Measurements from ENCODE around the gene SLC4A4. TPM values are rescaled to one million over a fixed set of nuclear protein-coding genes. Genes with fewer than 3 reads are reported as not detected.

The SLC4A4 gene
- total and polyA plus RNA-seq, 9 donors = 0.23 to 8.3 (median 1.4) TPM

DNA sequence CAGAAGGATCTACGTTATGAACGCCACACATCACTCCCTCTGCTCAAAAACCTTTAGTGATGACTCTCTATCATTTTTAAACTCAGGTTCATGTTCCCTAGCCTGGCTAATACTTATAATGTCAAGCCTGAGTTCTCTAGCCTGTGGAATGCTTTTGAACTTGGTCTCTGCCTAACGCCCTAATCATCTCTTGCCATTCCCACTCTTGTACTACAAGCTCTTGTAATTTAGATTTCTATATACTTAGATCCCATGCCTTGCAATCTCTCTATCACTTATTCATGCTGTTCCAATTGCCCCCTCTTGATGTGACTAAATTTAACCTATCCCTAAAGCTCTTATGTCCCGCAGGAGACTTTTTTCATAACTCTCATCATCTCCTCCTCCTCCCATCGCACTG, 40.3 kb downstream of the SLC4A4 start:
- no peak for DNase-seq
- no peaks in the 10 kb centered on the region for H3K27me3 ChIP-seq
- WGBS, 3 donors = 87 to 94% (median 89%) methylated on average over 5 of the region's 5 CpGs
- intact Hi-C loops (cut with DNase I) = no loop called here
- H3K36me3 ChIP-seq = no peaks in the 10 kb centered on the region
- H3K4me3 ChIP-seq = no peak overlapping the region
- no peaks in the 10 kb centered on the region for H3K4me1 ChIP-seq (ENCODE audit: insufficient read depth)
- no peak overlapping the region for H3K27ac ChIP-seq
- TF ChIP-seq EP300 (IDR thresholded peaks at IDR 0.05) (no peak), POLR2A (IDR thresholded peaks at IDR 0.05) (no peak)
- TF ChIP-seq, protein P1, sequence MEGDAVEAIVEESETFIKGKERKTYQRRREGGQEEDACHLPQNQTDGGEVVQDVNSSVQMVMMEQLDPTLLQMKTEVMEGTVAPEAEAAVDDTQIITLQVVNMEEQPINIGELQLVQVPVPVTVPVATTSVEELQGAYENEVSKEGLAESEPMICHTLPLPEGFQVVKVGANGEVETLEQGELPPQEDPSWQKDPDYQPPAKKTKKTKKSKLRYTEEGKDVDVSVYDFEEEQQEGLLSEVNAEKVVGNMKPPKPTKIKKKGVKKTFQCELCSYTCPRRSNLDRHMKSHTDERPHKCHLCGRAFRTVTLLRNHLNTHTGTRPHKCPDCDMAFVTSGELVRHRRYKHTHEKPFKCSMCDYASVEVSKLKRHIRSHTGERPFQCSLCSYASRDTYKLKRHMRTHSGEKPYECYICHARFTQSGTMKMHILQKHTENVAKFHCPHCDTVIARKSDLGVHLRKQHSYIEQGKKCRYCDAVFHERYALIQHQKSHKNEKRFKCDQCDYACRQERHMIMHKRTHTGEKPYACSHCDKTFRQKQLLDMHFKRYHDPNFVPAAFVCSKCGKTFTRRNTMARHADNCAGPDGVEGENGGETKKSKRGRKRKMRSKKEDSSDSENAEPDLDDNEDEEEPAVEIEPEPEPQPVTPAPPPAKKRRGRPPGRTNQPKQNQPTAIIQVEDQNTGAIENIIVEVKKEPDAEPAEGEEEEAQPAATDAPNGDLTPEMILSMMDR (IDR thresholded peaks at IDR 0.05) = no peak
- H3K9me3 ChIP-seq = no peaks in the 10 kb centered on the region

DNA sequence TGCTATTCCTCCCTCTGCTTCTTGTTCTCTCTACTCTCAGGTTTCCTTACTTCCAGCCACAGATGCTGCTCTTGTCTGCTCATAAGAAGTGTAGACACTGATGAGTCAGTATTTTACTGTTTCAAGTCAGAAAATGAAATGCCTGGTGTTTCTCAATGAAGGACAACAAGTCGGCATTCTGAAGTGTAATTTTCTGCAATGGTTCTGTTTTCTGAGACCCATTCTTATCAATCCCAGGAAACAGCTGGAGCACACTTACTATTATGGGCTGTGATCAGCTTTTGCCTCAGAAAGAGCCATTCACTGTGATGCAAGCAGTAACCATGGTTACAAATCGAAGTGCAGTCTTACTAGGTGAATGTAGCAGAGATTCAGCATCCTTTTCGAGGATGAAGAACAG, 42.0 kb downstream of the SLC4A4 start:
- Histone ChIP-seq H3K27ac (no peak overlapping the region), H3K36me3 (no peaks in the 10 kb centered on the region), H3K4me1 (ENCODE audit: insufficient read depth) (no peaks in the 10 kb centered on the region), H3K27me3 (no peaks in the 10 kb centered on the region), H3K4me3 (no peak overlapping the region), H3K9me3 (no peaks in the 10 kb centered on the region)
- intact Hi-C loops (cut with DNase I) = no loop called here
- DNase-seq = no peak
- TF ChIP-seq, protein P1 (IDR thresholded peaks at IDR 0.05) = no peak
- no peak for TF ChIP-seq POLR2A (IDR thresholded peaks at IDR 0.05)
- TF ChIP-seq EP300 (IDR thresholded peaks at IDR 0.05) = no peak
- WGBS, 3 donors = 66 to 81% (median 71%) methylated on average over 3 of the region's 3 CpGs

DNA sequence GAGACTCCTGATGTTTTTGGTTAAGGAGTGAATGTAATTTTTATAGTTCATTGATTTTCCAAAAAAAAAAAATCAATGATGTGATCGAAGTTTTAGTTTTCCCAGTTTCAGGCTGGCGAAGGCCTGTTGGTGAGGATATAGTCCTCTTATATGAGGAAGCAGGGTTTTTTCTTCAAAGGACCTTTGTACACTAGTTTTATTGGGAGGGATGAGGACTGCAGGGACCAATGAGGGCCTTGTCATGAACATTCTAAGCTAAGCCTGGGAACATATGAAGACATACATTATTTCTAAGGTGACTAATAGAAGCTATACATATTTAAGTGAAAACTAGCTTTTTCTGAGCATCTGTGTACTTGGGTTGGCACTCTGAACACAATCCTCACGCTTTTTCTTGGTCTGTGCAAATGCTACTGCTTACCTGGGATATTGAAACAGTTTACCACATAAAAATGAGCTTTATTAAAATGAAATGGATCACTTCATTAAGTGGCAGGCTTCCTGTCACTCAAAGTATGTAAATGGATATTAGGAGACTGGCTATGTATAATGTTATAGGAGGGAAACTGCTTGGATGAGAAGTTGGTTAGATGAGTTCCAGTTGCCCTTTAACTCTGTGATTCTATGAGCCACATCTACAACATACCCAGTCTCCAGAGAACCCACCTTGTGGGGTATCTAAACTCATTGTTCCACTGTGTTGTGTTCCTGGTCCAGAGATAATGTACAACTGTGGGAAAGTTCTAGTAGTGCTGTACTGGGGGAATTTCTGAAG, 43.5 kb downstream of the SLC4A4 start:
- TF ChIP-seq EP300 (IDR thresholded peaks at IDR 0.05) (no peak), POLR2A (IDR thresholded peaks at IDR 0.05) (no peak)
- TF ChIP-seq, protein P1 (IDR thresholded peaks at IDR 0.05) = no peak
- no peaks in the 10 kb centered on the region for H3K4me1 ChIP-seq (ENCODE audit: insufficient read depth)
- no peak for DNase-seq
- H3K36me3 ChIP-seq = no peaks in the 10 kb centered on the region
- no peak overlapping the region for H3K4me3 ChIP-seq
- H3K9me3 ChIP-seq = no peaks in the 10 kb centered on the region
- intact Hi-C loops (cut with DNase I) = loop anchor here in 1 of 4 donors (2.0 kb wide), 1 partner anchor 22 kb away; no protein-coding TSS in a partner anchor
- no peaks in the 10 kb centered on the region for H3K27me3 ChIP-seq
- H3K27ac ChIP-seq = no peak overlapping the region
- WGBS, 3 donors = 93 to 99% (median 94%) methylated on average over 3 of the region's 3 CpGs

DNA sequence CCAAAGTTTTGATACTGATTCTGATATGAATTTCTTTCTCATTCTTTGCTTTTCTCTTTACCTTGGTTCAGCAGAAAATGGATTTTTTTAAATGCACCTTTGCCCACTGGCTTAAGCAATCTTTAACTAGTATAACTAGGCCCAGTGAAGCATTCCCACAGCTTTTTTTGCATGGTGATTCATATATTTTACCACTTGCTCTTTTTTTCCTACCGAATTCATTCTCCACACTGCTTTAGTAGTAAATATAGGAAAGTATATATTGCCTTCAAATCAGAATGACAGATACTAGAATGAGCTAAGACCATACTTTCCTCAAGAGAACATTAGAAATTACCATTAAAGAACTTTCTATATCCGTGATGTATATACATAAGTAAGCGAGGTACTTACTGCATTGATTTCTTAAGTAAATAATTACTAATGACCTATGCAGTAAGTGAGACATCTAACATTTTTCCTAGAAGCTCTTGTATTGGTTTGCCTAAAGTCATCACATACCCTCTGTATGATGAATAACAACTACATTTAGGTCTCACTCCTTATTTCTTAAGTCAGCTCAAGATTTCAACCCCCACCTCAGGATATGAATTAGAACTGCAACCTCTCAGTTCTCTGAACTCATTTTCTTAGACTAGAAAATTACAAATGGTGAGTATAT, 44.2 kb downstream of the SLC4A4 start:
- H3K4me1 ChIP-seq (ENCODE audit: insufficient read depth) = no peaks in the 10 kb centered on the region
- no peaks in the 10 kb centered on the region for H3K36me3 ChIP-seq
- TF ChIP-seq EP300 (IDR thresholded peaks at IDR 0.05) (no peak), POLR2A (IDR thresholded peaks at IDR 0.05) (no peak)
- TF ChIP-seq, protein P1 (IDR thresholded peaks at IDR 0.05) = no peak
- 94 to 98% (median 94%) methylated on average over 3 of the region's 3 CpGs for WGBS, 3 donors
- no peak for DNase-seq
- no peaks in the 10 kb centered on the region for H3K27me3 ChIP-seq
- no peak overlapping the region for H3K27ac ChIP-seq
- H3K9me3 ChIP-seq = no peaks in the 10 kb centered on the region
- no peak overlapping the region for H3K4me3 ChIP-seq
- intact Hi-C loops (cut with DNase I) = loop anchor here in 1 of 4 donors (2.0 kb wide), 1 partner anchor 22 kb away; no protein-coding TSS in a partner anchor
